PC-9 (cell line): ENCODE measurements around the gene SLX9. TPM values are rescaled to one million over a fixed set of nuclear protein-coding genes. Genes with fewer than 3 reads are reported as not detected.

ENCODE experiments used
- BruUV-seq: library from RNA; stranded (reverse); fragments of 400-500 nt; replicated peaks from 2 replicates; lab custom pipeline; 2021; lab: Mats Ljungman, UMichigan
- CTCF ChIA-PET: fragments of 300-600 bp; sonication (Branson Sonifier 250); formaldehyde crosslinking; loops from one replicate; lab custom pipeline; 2022; ENCODE audit warnings: antibody characterized with exemption; lab: Charles Lee
- POLR2A ChIA-PET: fragments of 300-600 bp; sonication (Branson Sonifier 250); formaldehyde crosslinking; loops from one replicate; lab custom pipeline; 2022; ENCODE audit warnings: antibody characterized with exemption; ENCODE audit not compliant: unreplicated experiment; lab: Charles Lee
- DNase-seq, 2 experiments: peaks; one replicate each; pipeline versions ENCODE4 v3.0.0 to v3.0.0-alpha.2; 2015 to 2022; ENCODE audit warnings: mixed read lengths in 1 of 2
- H2AFZ ChIP-seq: fragments of 200-600 bp; sonication (generic); 2 replicates; pipeline ENCODE4 v1.8.1; 2017; ENCODE audit warnings: antibody characterized with exemption
- H3F3A ChIP-seq: fragments of 200-600 bp; sonication (generic); 2 replicates; pipeline ENCODE4 v1.8.1; 2017; ENCODE audit warnings: antibody characterized with exemption, mild to moderate bottlenecking, low read depth; ENCODE audit not compliant: insufficient read depth
- H3K27ac ChIP-seq: fragments of 200-600 bp; sonication (generic); 2 replicates; pipeline ENCODE4 v1.6.1; 2016; ENCODE audit warnings: mixed run types
- H3K27me3 ChIP-seq: fragments of 200-600 bp; sonication (generic); 2 replicates; pipeline ENCODE4 v1.6.1; 2016; ENCODE audit warnings: low read depth, mixed run types; ENCODE audit not compliant: insufficient read depth
- H3K36me3 ChIP-seq: fragments of 200-600 bp; sonication (generic); 2 replicates; pipeline ENCODE4 v1.6.1; 2016; ENCODE audit warnings: low read depth, mixed run types
- H3K4me1 ChIP-seq: fragments of 200-600 bp; sonication (generic); replicated peaks from 2 replicates; pipeline ENCODE4 v1.6.1; 2016; ENCODE audit warnings: mixed run types; ENCODE audit not compliant: insufficient read depth
- H3K4me2 ChIP-seq: fragments of 200-600 bp; sonication (generic); 2 replicates; pipeline ENCODE4 v1.6.1; 2017; ENCODE audit warnings: mixed run types
- H3K4me3 ChIP-seq: fragments of 200-600 bp; sonication (generic); 2 replicates; pipeline ENCODE4 v1.6.1; 2016; ENCODE audit warnings: mixed run types
- H3K79me2 ChIP-seq: fragments of 200-600 bp; sonication (generic); 2 replicates; pipeline ENCODE4 v1.6.1; 2017; ENCODE audit warnings: low read depth, mixed run types
- H3K9me2 ChIP-seq: fragments of 200-600 bp; sonication (generic); 2 replicates; pipeline ENCODE4 v1.8.1; 2017; ENCODE audit warnings: mild to moderate bottlenecking; ENCODE audit not compliant: insufficient read depth
- H3K9me3 ChIP-seq: fragments of 200-600 bp; sonication (generic); 2 replicates; pipeline ENCODE4 v1.8.1; 2016; ENCODE audit warnings: low read depth; ENCODE audit not compliant: insufficient read depth
- H4K20me1 ChIP-seq: fragments of 200-600 bp; sonication (generic); 2 replicates; pipeline ENCODE4 v1.8.1; 2017; ENCODE audit not compliant: insufficient read depth
- EZH2 ChIP-seq: fragments of 200-600 bp; sonication (generic); IDR thresholded peaks from 2 replicates; pipeline ENCODE4 v1.8.0; 2017; ENCODE audit warnings: antibody characterized with exemption, low read depth
- intact Hi-C: fragments of 100-400 bp; cut with micrococcal nuclease; formaldehyde crosslinking; loops from one replicate; pipeline ENCODE4 v1.10.0; 2022; ENCODE audit not compliant: unreplicated experiment
- total RNA-seq: library from RNA; stranded (reverse); gene quantifications from 2 replicates; pipeline ENCODE4 v1.2.3, GENCODE V29; 2021
- TF ChIP-seq, protein P1 (sequence below): fragments of 200-600 bp; sonication (generic); conservative IDR thresholded peaks from 2 replicates; pipeline ENCODE4 v1.6.1; 2017; ENCODE audit warnings: mixed run types, antibody characterized with exemption, mild to moderate bottlenecking, moderate library complexity

Gene SLX9
- total RNA-seq, 1 experiment from 2014 or later, result 22.8 TPM

DNA sequence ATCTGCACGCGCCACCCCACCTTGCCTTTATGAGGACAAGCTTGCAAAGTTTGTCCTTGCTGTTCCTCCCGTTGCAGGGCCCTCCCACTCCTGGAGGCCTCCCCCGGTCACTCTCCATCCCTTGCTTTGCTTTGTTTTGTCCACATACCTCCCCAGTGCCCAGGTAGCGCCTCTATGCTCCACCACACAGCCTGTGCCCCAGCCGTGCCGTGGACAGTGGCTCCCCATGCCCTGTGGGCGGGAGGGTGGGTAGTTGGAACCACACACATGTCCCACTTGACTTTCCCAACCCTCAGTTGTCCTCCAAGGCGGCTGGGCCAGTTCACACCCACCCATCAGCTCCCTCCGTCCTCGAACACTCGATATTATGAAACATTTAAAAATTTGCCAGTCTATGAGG, 24.6 kb downstream of the SLX9 start:
- Histone ChIP-seq H3K36me3 (no peaks in the 10 kb centered on the region; the same call in 1 of the 2 replicates), H3K4me1 (peaks cover 4% of the 10 kb centered on the region; the same call in 1 of the 2 replicates), H3K79me2 (no peaks in the 10 kb centered on the region), H3K4me2 (no peak overlapping the region), H2AFZ (no peak overlapping the region), H3K27ac (no peak overlapping the region), H3K4me3 (no peak overlapping the region), H3K9me3 (no peaks in the 10 kb centered on the region), H3K9me2 (no peaks in the 10 kb centered on the region), H3F3A (no peaks in the 10 kb centered on the region), H4K20me1 (no peaks in the 10 kb centered on the region), H3K27me3 (no peaks in the 10 kb centered on the region)
- ChIA-PET POLR2A (no interaction called here), CTCF (no interaction called here)
- no TSS peak for BruUV-seq
- DNase-seq, result no peak
- intact Hi-C loops, result no loop called here
- TF ChIP-seq, protein P1, sequence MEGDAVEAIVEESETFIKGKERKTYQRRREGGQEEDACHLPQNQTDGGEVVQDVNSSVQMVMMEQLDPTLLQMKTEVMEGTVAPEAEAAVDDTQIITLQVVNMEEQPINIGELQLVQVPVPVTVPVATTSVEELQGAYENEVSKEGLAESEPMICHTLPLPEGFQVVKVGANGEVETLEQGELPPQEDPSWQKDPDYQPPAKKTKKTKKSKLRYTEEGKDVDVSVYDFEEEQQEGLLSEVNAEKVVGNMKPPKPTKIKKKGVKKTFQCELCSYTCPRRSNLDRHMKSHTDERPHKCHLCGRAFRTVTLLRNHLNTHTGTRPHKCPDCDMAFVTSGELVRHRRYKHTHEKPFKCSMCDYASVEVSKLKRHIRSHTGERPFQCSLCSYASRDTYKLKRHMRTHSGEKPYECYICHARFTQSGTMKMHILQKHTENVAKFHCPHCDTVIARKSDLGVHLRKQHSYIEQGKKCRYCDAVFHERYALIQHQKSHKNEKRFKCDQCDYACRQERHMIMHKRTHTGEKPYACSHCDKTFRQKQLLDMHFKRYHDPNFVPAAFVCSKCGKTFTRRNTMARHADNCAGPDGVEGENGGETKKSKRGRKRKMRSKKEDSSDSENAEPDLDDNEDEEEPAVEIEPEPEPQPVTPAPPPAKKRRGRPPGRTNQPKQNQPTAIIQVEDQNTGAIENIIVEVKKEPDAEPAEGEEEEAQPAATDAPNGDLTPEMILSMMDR, result no peak
- no peak for TF ChIP-seq EZH2

DNA sequence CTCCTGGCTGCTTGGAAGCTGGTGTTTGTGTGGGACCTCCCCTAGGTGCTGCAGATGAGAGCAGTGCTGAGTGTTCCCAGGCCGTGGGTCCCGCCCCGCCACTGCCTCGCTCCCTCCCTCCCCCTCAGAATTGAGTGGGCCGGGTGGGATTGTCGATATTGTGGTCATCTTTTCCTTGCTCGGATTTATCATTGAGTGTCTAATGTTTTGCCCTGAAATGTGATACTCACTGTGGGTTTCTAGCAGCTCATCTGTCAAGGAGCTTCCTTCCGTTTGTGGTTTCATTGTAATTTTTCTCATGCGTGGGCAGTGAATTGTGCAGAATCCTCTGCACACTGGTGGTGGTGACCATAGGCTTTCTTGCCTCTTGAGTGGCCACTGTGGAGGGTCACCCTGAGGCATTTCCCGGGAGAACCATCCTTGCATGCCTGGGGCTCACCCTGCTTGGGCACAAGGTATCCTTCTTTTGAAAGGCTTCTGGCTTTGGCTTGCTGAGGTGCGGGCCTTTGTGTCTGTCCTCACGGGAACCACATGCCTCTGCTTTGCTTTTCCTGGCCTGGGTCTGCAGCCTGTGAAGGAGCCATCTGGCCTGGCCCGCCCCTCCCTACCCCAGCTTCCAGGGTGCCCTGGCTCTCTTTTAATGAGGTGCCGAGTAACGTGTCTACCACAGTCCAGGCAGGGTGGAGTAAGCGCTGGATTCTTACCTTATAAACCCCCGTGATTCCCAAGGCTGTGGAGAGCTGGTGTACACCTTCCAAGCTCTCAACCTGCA, 25.6 kb downstream of the SLX9 start:
- H3K4me1 ChIP-seq, result peaks cover 4% of the 10 kb centered on the region; the same call in 1 of the 2 replicates

DNA sequence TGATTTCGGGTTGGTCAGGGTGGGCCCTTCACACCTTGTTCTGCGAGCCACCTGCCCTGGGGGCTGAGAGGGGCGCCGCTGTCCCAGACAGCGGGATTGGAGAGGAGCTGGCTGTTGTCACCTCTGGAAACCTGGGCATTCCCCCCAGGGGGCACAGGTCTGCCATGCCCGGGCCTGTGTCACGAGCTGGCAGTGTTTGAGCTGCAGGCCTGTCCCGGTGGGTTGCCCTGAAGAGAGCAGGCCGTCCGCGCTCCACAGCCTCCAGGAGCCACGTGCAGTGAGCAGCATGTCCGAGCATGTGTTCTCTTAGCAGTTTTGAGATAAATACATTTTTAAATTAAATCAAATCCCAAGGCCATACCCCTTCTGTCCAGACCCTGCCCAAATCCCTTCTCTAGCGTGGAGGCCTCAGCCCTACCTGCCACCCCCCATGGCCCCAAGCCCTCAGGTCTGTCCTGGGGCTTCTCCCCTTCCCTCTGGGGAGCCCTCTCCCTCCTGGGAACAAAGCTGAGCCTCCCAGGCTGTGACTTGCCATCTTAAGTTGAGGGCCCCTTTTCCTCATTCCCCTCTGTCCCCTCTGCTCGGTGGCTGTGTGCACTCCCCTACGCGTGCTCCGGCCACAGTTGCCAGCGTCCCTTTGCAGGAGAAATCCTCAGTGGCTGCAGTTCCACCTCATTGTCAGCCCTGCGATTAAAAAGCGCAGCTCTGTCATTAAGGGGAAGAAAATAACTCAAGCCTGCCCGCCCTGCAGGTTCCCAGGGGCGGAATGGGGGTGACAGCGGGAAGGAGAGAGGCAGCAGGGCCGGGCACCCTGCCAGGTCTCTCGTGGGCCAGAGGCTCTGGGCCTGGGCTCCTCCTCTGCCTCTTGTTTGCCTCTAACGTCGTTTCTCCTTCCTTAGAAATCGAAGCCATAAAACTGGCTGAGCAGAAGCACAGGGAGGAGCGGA, 26.6 kb downstream of the SLX9 start:
- no peak overlapping the region for H3K4me2 ChIP-seq
- TF ChIP-seq, protein P1, result no peak
- no peak for TF ChIP-seq EZH2
- ChIA-PET POLR2A (no interaction called here), CTCF (no interaction called here)
- H3K9me2 ChIP-seq, result no peaks in the 10 kb centered on the region
- no peaks in the 10 kb centered on the region for H4K20me1 ChIP-seq
- H3K36me3 ChIP-seq, result no peaks in the 10 kb centered on the region; the same call in 1 of the 2 replicates
- no TSS peak for BruUV-seq
- H3K4me1 ChIP-seq, result peaks cover 4% of the 10 kb centered on the region; the same call in 1 of the 2 replicates
- H2AFZ ChIP-seq, result no peak overlapping the region
- H3K4me3 ChIP-seq, result no peak overlapping the region
- intact Hi-C loops, result no loop called here
- no peak for DNase-seq
- no peaks in the 10 kb centered on the region for H3K27me3 ChIP-seq
- H3K79me2 ChIP-seq, result no peaks in the 10 kb centered on the region
- H3F3A ChIP-seq, result no peaks in the 10 kb centered on the region
- H3K9me3 ChIP-seq, result no peaks in the 10 kb centered on the region
- H3K27ac ChIP-seq, result no peak overlapping the region

More for the DNA sequence above, 25.6 kb downstream of the SLX9 start:
- intact Hi-C loops, result no loop called here
- Histone ChIP-seq H3F3A (no peaks in the 10 kb centered on the region), H4K20me1 (no peaks in the 10 kb centered on the region), H3K27ac (no peak overlapping the region), H3K79me2 (no peaks in the 10 kb centered on the region), H3K9me2 (no peaks in the 10 kb centered on the region), H3K36me3 (no peaks in the 10 kb centered on the region; the same call in 1 of the 2 replicates), H3K4me2 (no peak overlapping the region), H3K9me3 (no peaks in the 10 kb centered on the region), H2AFZ (no peak overlapping the region), H3K4me3 (no peak overlapping the region), H3K27me3 (no peaks in the 10 kb centered on the region)
- ChIA-PET POLR2A (no interaction called here), CTCF (no interaction called here)
- no TSS peak for BruUV-seq
- DNase-seq, result no peak
- no peak for TF ChIP-seq EZH2
- TF ChIP-seq, protein P1, result no peak
